Activated CD4-positive, CD25-positive, alpha-beta regulatory T cell treated with anti-CD3 and anti-CD28 coated beads, Interleukin-2, amount 50 U/mL, for 16 hours (primary cell): Measurements from ENCODE around the gene MEIS3.

Experiments
- DNase-seq: peaks from one replicate; pipeline ENCODE4 v3.0.0-alpha.2; 2020; ENCODE audit warnings: low read depth, low spot score

MEIS3 gene

DNA sequence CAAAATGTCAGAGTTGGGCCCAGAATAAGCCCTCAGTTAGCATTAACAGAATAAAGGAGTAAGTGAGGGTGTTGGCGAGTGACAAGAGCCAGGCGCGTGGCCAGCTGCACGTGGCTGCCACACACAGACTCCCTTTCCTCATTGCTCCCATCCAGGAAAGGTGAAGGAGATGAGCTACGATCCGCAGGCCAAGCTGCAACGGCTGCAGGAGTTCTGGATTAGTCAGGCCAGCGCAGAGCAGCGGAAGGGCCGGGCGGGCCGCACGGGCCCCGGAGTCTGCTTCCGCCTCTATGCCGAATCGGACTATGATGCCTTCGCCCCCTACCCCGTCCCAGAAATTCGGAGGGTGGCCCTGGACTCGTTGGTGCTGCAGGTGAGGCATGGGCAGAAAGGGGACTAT, 57.0 kb downstream of the MEIS3 start:
- DNase-seq, result no peak

- DNase-seq, result no peak
Measured at GRCh38 chr19:47358936-47359335, 60.4 kb downstream of the MEIS3 start.

- DNase-seq, result no peak
Measured at GRCh38 chr19:47357788-47358680, 61.3 kb downstream of the MEIS3 start.

GRCh38 chr19:47356900-47357299, 62.4 kb downstream of the MEIS3 start:
- DNase-seq, result no peak

GRCh38 chr19:47353307-47353712, 66.0 kb downstream of the MEIS3 start:
- DNase-seq, result no peak
